ENCODE data around the gene COL6A2.
"Not testable (repeated sequence)": the region's sequence is repeated elsewhere in the genome, so short reads cannot be mapped to it uniquely, and the experiment has no call there.

Gene COL6A2

DNA sequence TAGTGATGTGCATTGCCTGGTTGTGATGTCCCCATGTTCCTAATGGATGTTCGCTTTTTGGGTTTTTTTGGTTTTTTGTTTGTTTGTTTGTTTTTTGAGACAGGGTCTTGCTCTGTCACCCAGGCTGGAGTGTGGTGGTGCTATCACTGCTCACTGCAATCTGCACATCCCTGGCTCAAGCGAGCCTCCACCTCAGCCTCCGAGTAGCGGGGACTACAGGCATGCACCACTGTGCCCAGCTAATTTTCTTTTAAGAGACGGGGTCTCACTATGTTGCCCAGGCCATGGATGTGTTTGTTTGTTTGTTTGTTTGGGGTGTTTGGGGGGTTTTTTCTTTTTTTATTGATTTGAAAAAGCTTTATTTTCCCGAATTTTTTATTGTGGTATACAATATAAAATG, 2.1 kb downstream of the COL6A2 start:
- H3K4me3 ChIP-seq (ENCODE audit: low read depth, low read length) = no peak overlapping the region
- no peak for TF ChIP-seq CTCF (IDR thresholded peaks at IDR 0.05; ENCODE audit: low read depth, low read length, missing control alignments)
- no peak for DNase-seq (ENCODE audit: low read depth)

DNA sequence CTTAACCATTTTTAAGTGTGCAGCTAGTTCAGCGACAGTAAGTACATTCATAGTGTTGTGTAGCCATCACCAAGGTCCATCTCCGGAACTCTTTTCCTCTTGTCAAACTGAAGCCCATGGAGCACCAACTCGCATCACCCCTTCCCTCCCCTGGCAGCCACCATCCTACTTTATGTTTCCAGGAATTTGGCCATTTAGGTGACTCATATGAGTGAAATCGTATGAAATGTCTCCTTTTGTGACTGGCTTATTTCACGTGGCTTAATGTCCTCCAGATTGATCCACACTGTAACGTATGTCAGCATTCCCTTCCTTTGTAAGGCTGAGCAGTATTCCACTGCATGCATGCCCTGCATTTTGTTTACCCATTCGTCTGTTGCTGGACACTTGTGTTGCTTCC, 2.5 kb downstream of the COL6A2 start:
- H3K4me3 ChIP-seq (ENCODE audit: low read depth, low read length) = no peak overlapping the region
- no peak for TF ChIP-seq CTCF (IDR thresholded peaks at IDR 0.05; ENCODE audit: low read depth, low read length, missing control alignments)
- no peak for DNase-seq (ENCODE audit: low read depth)

DNA sequence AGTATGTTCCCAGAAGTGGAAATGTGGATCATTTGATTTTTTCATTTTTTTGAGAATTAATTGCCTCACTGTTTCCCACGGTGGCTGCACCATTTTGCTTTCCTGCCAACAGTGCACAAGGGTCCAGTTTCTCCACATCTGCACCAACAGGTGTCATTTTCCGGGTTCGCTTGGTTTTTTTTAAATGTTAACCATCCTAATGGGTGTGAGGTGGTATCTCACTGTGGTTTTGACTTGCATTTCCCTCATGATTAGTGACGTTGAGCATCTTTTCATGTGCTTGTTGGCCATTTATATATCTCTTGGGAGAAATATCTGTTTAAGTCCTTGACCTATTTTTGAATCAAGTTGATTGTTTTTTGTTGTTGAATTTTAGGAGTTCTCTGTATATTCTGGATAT, 3.0 kb downstream of the COL6A2 start:
- TF ChIP-seq CTCF (IDR thresholded peaks at IDR 0.05; ENCODE audit: low read depth, low read length, missing control alignments) = no peak
- no peak overlapping the region for H3K4me3 ChIP-seq (ENCODE audit: low read depth, low read length)
- DNase-seq (ENCODE audit: low read depth) = no peak

DNA sequence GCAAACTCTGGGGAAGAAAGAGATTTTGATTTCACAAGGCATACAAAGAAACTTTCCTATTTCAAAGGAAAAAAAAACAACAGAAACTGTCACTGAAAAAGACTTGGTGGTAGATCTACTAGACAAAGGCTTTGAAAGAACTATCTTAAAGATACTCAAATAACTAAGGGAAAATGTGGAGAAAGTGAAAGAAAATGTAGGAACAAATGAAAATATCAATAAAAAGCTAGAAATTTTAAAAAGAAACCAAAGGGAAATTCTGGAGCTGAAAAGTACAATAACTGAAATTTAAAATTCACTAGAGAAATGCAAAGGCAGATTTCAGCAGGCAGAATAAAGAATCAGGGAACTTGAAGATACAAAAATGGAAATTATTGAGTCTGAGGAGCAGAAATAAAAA, 6.2 kb downstream of the COL6A2 start:
- DNase-seq (ENCODE audit: low read depth) = no peak
- no peak overlapping the region for H3K4me3 ChIP-seq (ENCODE audit: low read depth, low read length)
- no peak for TF ChIP-seq CTCF (IDR thresholded peaks at IDR 0.05; ENCODE audit: low read depth, low read length, missing control alignments)

DNA sequence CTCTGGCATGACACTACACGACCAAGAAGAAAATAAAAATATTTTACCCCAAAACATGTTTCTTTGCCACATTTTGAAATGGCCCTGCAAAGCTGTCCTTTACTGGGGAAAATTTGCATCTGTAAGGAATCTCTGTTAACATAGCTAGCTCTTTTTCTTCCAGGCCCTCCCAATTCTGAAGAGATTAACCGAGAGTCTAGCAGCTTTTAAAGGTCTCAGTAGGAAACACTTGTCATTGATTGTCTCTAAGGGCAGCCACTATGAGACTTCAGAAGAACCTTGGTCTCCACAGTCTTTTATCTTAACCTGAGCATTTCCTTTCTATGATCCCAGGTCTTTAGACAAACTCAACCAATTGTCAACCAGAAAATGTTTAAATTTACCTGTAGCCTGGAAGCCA, 9.5 kb downstream of the COL6A2 start:
- DNase-seq (ENCODE audit: low read depth); H3K4me3 ChIP-seq (ENCODE audit: low read depth, low read length): not testable (repeated sequence)

- H3K4me3 ChIP-seq (ENCODE audit: low read depth, low read length) = no peak overlapping the region
- TF ChIP-seq CTCF (IDR thresholded peaks at IDR 0.05; ENCODE audit: low read depth, low read length, missing control alignments) = no peak
- DNase-seq (ENCODE audit: low read depth) = no peak
These were observed 11.0 kb downstream of the COL6A2 start for GRCh38 chr21:46108827-46109312.

DNA sequence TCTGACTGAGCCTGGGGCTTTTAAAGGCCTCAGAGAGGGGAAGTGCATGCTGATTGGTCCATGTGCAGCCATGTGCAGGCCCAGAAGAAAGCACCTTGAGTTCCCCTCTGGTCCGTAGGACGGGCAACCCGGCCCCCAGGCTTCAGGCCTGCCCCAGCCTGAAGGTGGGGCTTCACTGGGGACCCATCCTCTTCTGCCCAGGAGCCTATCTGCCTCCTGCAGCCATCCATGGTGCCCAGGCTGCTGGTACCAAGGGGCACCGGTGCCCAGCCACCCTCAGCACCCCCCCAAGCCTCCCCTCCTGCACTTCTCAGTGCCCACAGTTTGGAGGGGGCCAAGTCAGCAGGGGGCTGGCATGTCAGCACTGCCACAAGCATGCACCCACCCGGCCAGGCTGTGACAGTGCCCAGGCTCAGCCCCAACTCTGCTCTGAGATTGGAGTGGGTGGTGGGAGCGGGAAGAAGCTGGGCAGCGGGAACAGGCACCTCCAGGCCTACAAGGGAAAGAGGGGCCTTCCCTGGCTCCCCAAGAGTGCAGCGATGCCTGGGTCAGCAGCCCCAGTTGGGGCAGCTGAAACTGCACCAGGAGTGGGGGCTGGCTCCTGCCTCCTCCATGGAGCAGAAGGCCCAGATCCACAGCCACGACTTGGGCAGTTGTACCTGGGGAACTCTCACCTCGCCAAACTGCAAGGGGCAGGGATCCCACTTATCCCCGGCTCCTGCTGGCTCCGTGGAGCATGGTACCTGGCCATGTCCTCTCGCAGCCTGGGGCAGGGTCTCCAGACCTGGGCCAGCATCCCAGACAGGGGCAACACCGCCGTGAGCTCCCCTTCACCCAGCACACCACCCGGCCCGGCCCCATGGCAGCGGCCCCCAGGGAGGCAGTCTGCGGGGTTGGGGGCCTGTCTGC, 11.7 kb downstream of the COL6A2 start:
- no peak overlapping the region for H3K4me3 ChIP-seq (ENCODE audit: low read depth, low read length)
- DNase-seq (ENCODE audit: low read depth) = no peak
- TF ChIP-seq CTCF (IDR thresholded peaks at IDR 0.05; ENCODE audit: low read depth, low read length, missing control alignments) = no peak

All from GM12864 (cell line).